Sigmoid colon (tissue), 7 donors: ENCODE data around the gene ASF1B. TPM values are rescaled to one million over a fixed set of nuclear protein-coding genes. Genes with fewer than 3 reads are reported as not detected.

Experiments
- DNase-seq: peaks from one replicate; pipeline ENCODE4 v3.0.0-alpha.2; 2019
- H3K27ac ChIP-seq, 4 donors: fragments of 200-600 bp; sonication (generic); one replicate each; pipeline ENCODE4 v1.5.1; 2016 to 2019; ENCODE audit warnings: mild to moderate bottlenecking in 1 of 4
- H3K27me3 ChIP-seq, 3 donors: fragments of 200-600 bp; sonication (generic); one replicate each; pipeline ENCODE4 v1.5.1; 2019; ENCODE audit warnings: mild to moderate bottlenecking in 1 of 3
- H3K36me3 ChIP-seq, 4 donors: fragments of 200-600 bp; sonication (generic); one replicate each; pipeline ENCODE4 v1.5.1; 2016 to 2019
- H3K4me1 ChIP-seq, 4 donors: fragments of 200-600 bp; sonication (generic); one replicate each; pipeline ENCODE4 v1.5.1; 2017 to 2019
- H3K4me3 ChIP-seq, 4 donors: fragments of 200-600 bp; sonication (generic); one replicate each; pipeline ENCODE4 v1.5.1; 2017 to 2019; ENCODE audit warnings: mild to moderate bottlenecking in 2 of 4, moderate library complexity in 1 of 4
- H3K9me3 ChIP-seq, 4 donors: fragments of 200-600 bp in 3 of 4; sonication (generic) in 3 of 4; one replicate each; pipeline versions ENCODE4 v1.5.1 to v1.6.1; 2013 to 2019
- EP300 ChIP-seq, 4 donors: sonication (generic); formaldehyde crosslinking; IDR thresholded peaks; one replicate each; pipeline ENCODE4 v1.6.1; 2017; ENCODE audit warnings: antibody characterized with exemption in 4 of 4
- POLR2A ChIP-seq, 2 donors: fragments of 450-650 bp; IDR thresholded peaks; one replicate each; pipeline ENCODE4 v1.6.1; 2016; ENCODE audit warnings: antibody characterized with exemption in 2 of 2, mild to moderate bottlenecking in 2 of 2, moderate library complexity in 2 of 2
- POLR2AphosphoS5 ChIP-seq, 4 donors: sonication (generic); formaldehyde crosslinking; IDR thresholded peaks; one replicate each; pipeline ENCODE4 v1.6.1; 2017; ENCODE audit warnings: antibody characterized with exemption in 4 of 4
- WGBS, 2 donors: extraction: QIAGEN DNeasy Blood & Tissue Kit; methylation state at CpG; one replicate each; pipeline ENCODE4 v1.1.7; 2013; 5-methylcytosine and 5-hydroxymethylcytosine counted together
- intact Hi-C: fragments of 100-400 bp; cut with DNase I; formaldehyde crosslinking; loops from one replicate; pipeline ENCODE4 v1.15.1; 2023
- polyA plus RNA-seq, 3 donors: library from polyadenylated mRNA; stranded (reverse); fragments of 200-250 nt; gene quantifications; one replicate each; pipeline ENCODE4 v1.2.3, GENCODE V29; 2013
- total RNA-seq, 4 donors: library from RNA; depleted of rRNA; stranded (reverse); fragments of >200 nt; gene quantifications; one replicate each; pipeline ENCODE4 v1.1.0, GENCODE V29; 2016
- TF ChIP-seq, protein P1 (sequence below), 4 experiments: fragments of 450-650 bp in 3 of 4; fragments of 200-600 bp in 1 of 4; IDR thresholded peaks; one replicate each; pipeline ENCODE4 v1.5.1; 2016 to 2019; ENCODE audit warnings: antibody characterized with exemption in 4 of 4, mild to moderate bottlenecking in 3 of 4, moderate library complexity in 2 of 4
- donor health status: healthy with polysubstance abuse.
- donor health status: Bipolar disorder and iron deficiency.
- donor health status: healthy.

ASF1B gene
- total and polyA plus RNA-seq, 7 donors = 1.1 to 26.9 (median 2.8) TPM; not detected in 1

DNA sequence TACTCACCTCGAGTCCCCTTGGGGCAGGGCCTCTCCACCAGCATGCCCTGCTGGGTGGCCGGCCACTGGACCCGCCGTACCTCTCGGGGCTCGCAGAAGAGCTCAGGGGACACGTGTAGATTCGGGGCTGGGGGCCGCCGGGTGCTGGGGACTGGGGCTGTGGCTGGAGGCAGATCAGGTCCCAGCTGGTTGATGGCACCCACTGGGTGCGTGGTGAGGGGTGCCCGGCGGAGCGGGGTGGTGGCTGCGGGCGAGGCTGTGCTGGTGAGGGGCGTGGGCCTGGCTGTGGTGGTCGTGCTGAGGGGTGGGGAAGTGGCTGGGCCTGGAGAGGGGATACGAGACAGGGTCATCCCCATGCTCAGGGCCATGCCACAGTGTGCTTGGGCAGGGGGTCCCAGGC, 24.9 kb upstream of the ASF1B start:
- no peaks in the 10 kb centered on the region for H3K4me1 ChIP-seq
- no peak for TF ChIP-seq POLR2AphosphoS5 (IDR thresholded peaks at IDR 0.05)
- no peak for TF ChIP-seq EP300 (IDR thresholded peaks at IDR 0.05)
- TF ChIP-seq POLR2A (IDR thresholded peaks at IDR 0.05) = no peak
- TF ChIP-seq, protein P1, sequence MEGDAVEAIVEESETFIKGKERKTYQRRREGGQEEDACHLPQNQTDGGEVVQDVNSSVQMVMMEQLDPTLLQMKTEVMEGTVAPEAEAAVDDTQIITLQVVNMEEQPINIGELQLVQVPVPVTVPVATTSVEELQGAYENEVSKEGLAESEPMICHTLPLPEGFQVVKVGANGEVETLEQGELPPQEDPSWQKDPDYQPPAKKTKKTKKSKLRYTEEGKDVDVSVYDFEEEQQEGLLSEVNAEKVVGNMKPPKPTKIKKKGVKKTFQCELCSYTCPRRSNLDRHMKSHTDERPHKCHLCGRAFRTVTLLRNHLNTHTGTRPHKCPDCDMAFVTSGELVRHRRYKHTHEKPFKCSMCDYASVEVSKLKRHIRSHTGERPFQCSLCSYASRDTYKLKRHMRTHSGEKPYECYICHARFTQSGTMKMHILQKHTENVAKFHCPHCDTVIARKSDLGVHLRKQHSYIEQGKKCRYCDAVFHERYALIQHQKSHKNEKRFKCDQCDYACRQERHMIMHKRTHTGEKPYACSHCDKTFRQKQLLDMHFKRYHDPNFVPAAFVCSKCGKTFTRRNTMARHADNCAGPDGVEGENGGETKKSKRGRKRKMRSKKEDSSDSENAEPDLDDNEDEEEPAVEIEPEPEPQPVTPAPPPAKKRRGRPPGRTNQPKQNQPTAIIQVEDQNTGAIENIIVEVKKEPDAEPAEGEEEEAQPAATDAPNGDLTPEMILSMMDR (IDR thresholded peaks at IDR 0.05) = no peak
- H3K4me3 ChIP-seq = no peak overlapping the region
- H3K27ac ChIP-seq = no peak overlapping the region
- no peak for DNase-seq
- peaks cover 16 to 56% (median 27%) of the 10 kb centered on the region in 4 donors for H3K36me3 ChIP-seq
- intact Hi-C loops = no loop called here
- no peaks in the 10 kb centered on the region for H3K9me3 ChIP-seq
- 89 to 92% methylated on average over 19 of the region's 19 CpGs for WGBS, 2 donors
- no peaks in the 10 kb centered on the region for H3K27me3 ChIP-seq

- no peak overlapping the region for H3K27ac ChIP-seq
- H3K36me3 ChIP-seq = peaks cover 27 to 67% (median 36%) of the 10 kb centered on the region in 4 donors
- no peaks in the 10 kb centered on the region for H3K9me3 ChIP-seq
- intact Hi-C loops = no loop called here
- H3K4me3 ChIP-seq = no peak overlapping the region
- no peaks in the 10 kb centered on the region for H3K27me3 ChIP-seq
- no peak for DNase-seq
- H3K4me1 ChIP-seq = no peaks in the 10 kb centered on the region
- TF ChIP-seq POLR2A (IDR thresholded peaks at IDR 0.05) (no peak), POLR2AphosphoS5 (IDR thresholded peaks at IDR 0.05) (no peak), EP300 (IDR thresholded peaks at IDR 0.05) (no peak)
- TF ChIP-seq, protein P1 (IDR thresholded peaks at IDR 0.05) = no peak
- 89 to 91% methylated on average over 25 of the region's 25 CpGs for WGBS, 2 donors
Observed at GRCh38 chr19:14160017-14160703, 23.8 kb upstream of the ASF1B start.

GRCh38 chr19:14159059-14159458, 22.7 kb upstream of the ASF1B start:
- no peaks in the 10 kb centered on the region for H3K4me1 ChIP-seq
- peak; percentile 51 for DNase-seq
- no peak overlapping the region for H3K27ac ChIP-seq
- intact Hi-C loops = no loop called here
- H3K36me3 ChIP-seq = peaks cover 31 to 78% (median 43%) of the 10 kb centered on the region in 4 donors
- TF ChIP-seq EP300 (IDR thresholded peaks at IDR 0.05) = no peak
- no peak for TF ChIP-seq POLR2A (IDR thresholded peaks at IDR 0.05)
- TF ChIP-seq, protein P1 (IDR thresholded peaks at IDR 0.05) = no peak
- no peak for TF ChIP-seq POLR2AphosphoS5 (IDR thresholded peaks at IDR 0.05)
- no peaks in the 10 kb centered on the region for H3K27me3 ChIP-seq
- no peak overlapping the region for H3K4me3 ChIP-seq
- H3K9me3 ChIP-seq = no peaks in the 10 kb centered on the region
- WGBS, 2 donors = 78% methylated on average over 12 of the region's 12 CpGs

GRCh38 chr19:14158276-14159023, 22.1 kb upstream of the ASF1B start:
- WGBS, 2 donors = 93 to 94% methylated on average over 16 of the region's 16 CpGs
- Histone ChIP-seq H3K4me3 (no peak overlapping the region), H3K9me3 (no peaks in the 10 kb centered on the region), H3K36me3 (peaks cover 31 to 84% (median 43%) of the 10 kb centered on the region in 4 donors), H3K4me1 (no peaks in the 10 kb centered on the region), H3K27ac (no peak overlapping the region), H3K27me3 (no peaks in the 10 kb centered on the region)
- DNase-seq = peak; percentile 60
- intact Hi-C loops = no loop called here
- TF ChIP-seq POLR2A (IDR thresholded peaks at IDR 0.05) = no peak
- no peak for TF ChIP-seq POLR2AphosphoS5 (IDR thresholded peaks at IDR 0.05)
- TF ChIP-seq, protein P1 (IDR thresholded peaks at IDR 0.05) = no peak
- no peak for TF ChIP-seq EP300 (IDR thresholded peaks at IDR 0.05)
